Panc1 (cell line): ENCODE results near the gene TBC1D24. TPM values are rescaled to one million over a fixed set of nuclear protein-coding genes. Genes with fewer than 3 reads are reported as not detected.
"Not testable (repeated sequence)": the region's sequence is repeated elsewhere in the genome, so short reads cannot be mapped to it uniquely, and the experiment has no call there.

Source experiments
- ATAC-seq: fragments of 200-7000 bp; cut with Tn5 transposase; 2 replicates; pipeline ENCODE4 v1.9.1; 2020; ENCODE audit warnings: mild to moderate bottlenecking, moderate library complexity
- BruUV-seq: library from RNA; stranded (reverse); fragments of 400-500 nt; replicated peaks from 2 replicates; lab custom pipeline; 2021; lab: Mats Ljungman, UMichigan
- CTCF ChIA-PET: fragments of 300-600 bp; sonication (Branson Sonifier 250); formaldehyde crosslinking; loops from one replicate; lab custom pipeline; 2022; ENCODE audit warnings: antibody characterized with exemption; lab: Charles Lee
- POLR2A ChIA-PET: fragments of 300-600 bp; sonication (Branson Sonifier 250); formaldehyde crosslinking; loops from one replicate; lab custom pipeline; 2022; ENCODE audit warnings: antibody characterized with exemption; lab: Charles Lee
- DNase-seq: peaks from one replicate; pipeline ENCODE4 v3.0.0-alpha.2; 2010; ENCODE audit warnings: low read depth, low spot score
- H3K27ac ChIP-seq: 2 replicates; pipeline ENCODE4 v1.5.1; 2011; ENCODE audit warnings: mild to moderate bottlenecking, low read length, inconsistent platforms
- H3K27me3 ChIP-seq: fragments of 200-500 bp; sonication (Bioruptor generic); 2 replicates; pipeline ENCODE4 v1.6.0; 2014; ENCODE audit warnings: low read length, inconsistent platforms; ENCODE audit not compliant: control insufficient read depth, insufficient read depth
- H3K36me3 ChIP-seq: fragments of 200-500 bp; sonication (Bioruptor generic); 2 replicates; pipeline ENCODE4 v1.5.1; 2014; ENCODE audit warnings: inconsistent platforms, mild to moderate bottlenecking, low read length, moderate library complexity; ENCODE audit not compliant: control insufficient read depth, insufficient read depth
- H3K4me1 ChIP-seq: 2 replicates; pipeline ENCODE4 v1.5.1; 2011; ENCODE audit warnings: inconsistent platforms, mild to moderate bottlenecking, low read length, moderate library complexity; ENCODE audit not compliant: control insufficient read depth, insufficient read depth
- H3K4me3 ChIP-seq, 2 experiments: 2 replicates each; pipeline ENCODE4 v1.5.1; 2011 to 2012; ENCODE audit warnings: low read depth in 2 of 2, low read length in 2 of 2, mild to moderate bottlenecking in 2 of 2, inconsistent platforms in 1 of 2, moderate library complexity in 1 of 2
- H3K9me3 ChIP-seq: fragments of 200-500 bp; sonication (Bioruptor generic); 2 replicates; pipeline ENCODE4 v1.5.1; 2014; ENCODE audit warnings: low read depth, mild to moderate bottlenecking, inconsistent platforms, low read length, moderate library complexity; ENCODE audit not compliant: control insufficient read depth, insufficient read depth
- CTCF ChIP-seq: fragments of 450-650 bp; IDR thresholded peaks from 2 replicates; pipeline ENCODE4 v1.5.1; 2017; ENCODE audit warnings: mild to moderate bottlenecking
- POLR2AphosphoS5 ChIP-seq: IDR thresholded peaks from 2 replicates; pipeline ENCODE4 v1.6.1; 2012; ENCODE audit warnings: mild to moderate bottlenecking, low read depth, low read length, moderate library complexity
- REST ChIP-seq, 2 experiments: IDR thresholded peaks; 2 replicates each; pipeline ENCODE4 v1.6.1; 2011 to 2012; ENCODE audit warnings: low read depth in 2 of 2, control low read depth in 1 of 2, low read length in 1 of 2, mild to moderate bottlenecking in 1 of 2, moderate library complexity in 1 of 2; ENCODE audit not compliant: insufficient read depth in 1 of 2
- SIN3A ChIP-seq: IDR thresholded peaks from 2 replicates; pipeline ENCODE4 v1.6.1; 2012; ENCODE audit warnings: low read depth, mild to moderate bottlenecking, low read length, moderate library complexity, borderline replicate concordance; ENCODE audit not compliant: insufficient read depth
- TCF7L2 ChIP-seq: IDR thresholded peaks from 2 replicates; pipeline ENCODE4 v1.6.1; 2011; ENCODE audit warnings: mild to moderate bottlenecking, low read depth, low read length, inconsistent platforms
- in situ Hi-C: cut with HindIII; loops from 2 replicates; pipeline ENCODE4 v1.10.0; 2016; ENCODE audit warnings: low sequenced_read_pairs, low pct_unique_long_range_greater_than_20kb
- intact Hi-C: fragments of 100-400 bp; cut with micrococcal nuclease; formaldehyde crosslinking; loops from one replicate; pipeline ENCODE4 v1.10.0; 2022; ENCODE audit not compliant: unreplicated experiment
- total RNA-seq: library from RNA; stranded (reverse); gene quantifications from one replicate; pipeline ENCODE4 v1.2.1, GENCODE V29; 2021; ENCODE audit not compliant: unreplicated experiment

TBC1D24 gene
- total RNA-seq, 1 experiment from 2014 or later = 26.7 TPM

GRCh38 chr16:2477327-2477726 is 2.4 kb downstream of the TBC1D24 start:
- TF ChIP-seq CTCF = no peak
- no peak for TF ChIP-seq REST (IDR thresholded peaks at IDR 0.05; ENCODE audit: insufficient read depth in 1 of 2, low read depth in 2 of 2, low read length in 1 of 2)
- TF ChIP-seq POLR2AphosphoS5 = no peak
- TF ChIP-seq TCF7L2 = no peak
- no peak for TF ChIP-seq SIN3A
- in situ Hi-C loops = no loop called here
- BruUV-seq = no TSS peak

GRCh38 chr16:2478279-2478678 is 3.4 kb downstream of the TBC1D24 start:
- Histone ChIP-seq H3K36me3 (no peaks in the 10 kb centered on the region; the same call in 1 of the 2 replicates), H3K27me3 (no peaks in the 10 kb centered on the region), H3K9me3 (no peaks in the 10 kb centered on the region), H3K4me1 (peaks cover 13% of the 10 kb centered on the region), H3K27ac (no peak overlapping the region), H3K4me3 (no peak overlapping the region)
- no peak for TF ChIP-seq REST (IDR thresholded peaks at IDR 0.05; ENCODE audit: insufficient read depth in 1 of 2, low read depth in 2 of 2, low read length in 1 of 2)
- TF ChIP-seq POLR2AphosphoS5 = no peak
- no peak for TF ChIP-seq CTCF
- ChIA-PET POLR2A (no interaction called here), CTCF (no interaction called here)
- in situ Hi-C loops (no loop called here), intact Hi-C loops (no loop called here)
- BruUV-seq = no TSS peak
- ATAC-seq = no peak
- no peak for DNase-seq

More at GRCh38 chr16:2477327-2477726, 2.4 kb downstream of the TBC1D24 start:
- POLR2A ChIA-PET = interaction anchor here (0.5 to 1.1 kb wide), 2 partner anchors 9 to 27 kb away, joined by 3 read pairs; no protein-coding TSS in a partner anchor
- peaks cover 23% of the 10 kb centered on the region for H3K4me1 ChIP-seq
- CTCF ChIA-PET = interaction anchor here (0.6 kb wide), 1 partner anchor 49 kb away, joined by 3 read pairs; no protein-coding TSS in a partner anchor
- ATAC-seq (no peak), DNase-seq (no peak)
- H3K4me3 ChIP-seq = no peak overlapping the region
- intact Hi-C loops = no loop called here
- H3K9me3 ChIP-seq = no peaks in the 10 kb centered on the region
- no peaks in the 10 kb centered on the region for H3K27me3 ChIP-seq
- H3K27ac ChIP-seq = no peak overlapping the region
- H3K36me3 ChIP-seq = no peaks in the 10 kb centered on the region; the same call in 1 of the 2 replicates

GRCh38 chr16:2479996-2480395 is 5.1 kb downstream of the TBC1D24 start:
- H3K9me3 ChIP-seq, intact Hi-C loops, H3K4me3 ChIP-seq, in situ Hi-C loops, ATAC-seq, H3K36me3 ChIP-seq, H3K27ac ChIP-seq, BruUV-seq, H3K27me3 ChIP-seq, POLR2A ChIA-PET, DNase-seq: not testable (repeated sequence)
- CTCF ChIA-PET = interaction anchor here (0.6 kb wide), 1 partner anchor 21 kb away, joined by 3 read pairs; no protein-coding TSS in a partner anchor
- peaks cover 16% of the 10 kb centered on the region for H3K4me1 ChIP-seq
